Liver (tissue), 9 donors: ENCODE results near the gene SIM2. TPM values are rescaled to one million over a fixed set of nuclear protein-coding genes. Genes with fewer than 3 reads are reported as not detected.

Experiments used
- DNase-seq: peaks from one replicate; pipeline ENCODE4 v3.0.0-alpha.2; 2017; ENCODE audit warnings: low spot score
- H3K27ac ChIP-seq, 2 donors: one replicate each; pipeline ENCODE4 v1.7.0; 2013; ENCODE audit warnings: inconsistent platforms in 2 of 2, low read length in 2 of 2, control low read depth in 1 of 2, low read depth in 1 of 2, mild to moderate bottlenecking in 1 of 2
- H3K27me3 ChIP-seq, 4 donors: one replicate each; pipeline versions ENCODE4 v1.6.1 to v1.7.0; 2013; ENCODE audit warnings: low read length in 3 of 4, inconsistent platforms in 1 of 4, mild to moderate bottlenecking in 1 of 4, moderate library complexity in 1 of 4; ENCODE audit not compliant: control insufficient read depth in 4 of 4, insufficient read depth in 4 of 4
- H3K36me3 ChIP-seq, 4 donors: one replicate each; pipeline versions ENCODE4 v1.6.1 to v1.7.0; 2013; ENCODE audit warnings: low read length in 3 of 4, mild to moderate bottlenecking in 3 of 4, low read depth in 1 of 4, moderate library complexity in 1 of 4; ENCODE audit not compliant: control insufficient read depth in 4 of 4, insufficient read depth in 3 of 4
- H3K4me1 ChIP-seq, 4 donors: one replicate each; pipeline versions ENCODE4 v1.6.1 to v1.7.0; 2013; ENCODE audit warnings: low read length in 3 of 4, mild to moderate bottlenecking in 3 of 4, moderate library complexity in 1 of 4; ENCODE audit not compliant: control insufficient read depth in 4 of 4, insufficient read depth in 4 of 4
- H3K4me3 ChIP-seq, 3 donors: one replicate each; pipeline versions ENCODE4 v1.6.1 to v1.7.0; 2013; ENCODE audit warnings: low read length in 3 of 3, control low read depth in 1 of 3, low read depth in 1 of 3, mild to moderate bottlenecking in 1 of 3
- H3K9ac ChIP-seq, 2 donors: one replicate each; pipeline ENCODE4 v1.7.0; 2013; ENCODE audit warnings: low read length in 2 of 2, mild to moderate bottlenecking in 2 of 2, moderate library complexity in 2 of 2, control low read depth in 1 of 2, low read depth in 1 of 2
- H3K9me3 ChIP-seq, 4 donors: one replicate each; pipeline versions ENCODE4 v1.6.1 to v1.7.0; 2013; ENCODE audit warnings: low read length in 3 of 4; ENCODE audit not compliant: control insufficient read depth in 4 of 4
- EGR1 ChIP-seq, 2 donors: IDR thresholded peaks; 2 replicates each; pipeline ENCODE4 v1.6.1; 2016 to 2018; ENCODE audit warnings: antibody characterized with exemption in 2 of 2, low read depth in 2 of 2
- FOXA1 ChIP-seq: IDR thresholded peaks from 2 replicates; pipeline ENCODE4 v1.6.1; 2016; ENCODE audit warnings: antibody characterized with exemption
- FOXA2 ChIP-seq: IDR thresholded peaks from 2 replicates; pipeline ENCODE4 v1.6.1; 2016; ENCODE audit warnings: antibody characterized with exemption
- GABPA ChIP-seq, 2 donors: IDR thresholded peaks in 1 of 2; conservative IDR thresholded peaks in 1 of 2; 2 replicates each; pipeline ENCODE4 v1.6.1; 2016; ENCODE audit warnings: antibody characterized with exemption in 2 of 2, mild to moderate bottlenecking in 1 of 2, moderate library complexity in 1 of 2
- HNF4A ChIP-seq, 2 donors: conservative IDR thresholded peaks; 2 replicates each; pipeline ENCODE4 v1.6.1; 2016; ENCODE audit warnings: antibody characterized with exemption in 2 of 2, mild to moderate bottlenecking in 2 of 2
- HNF4G ChIP-seq: IDR thresholded peaks from 2 replicates; pipeline ENCODE4 v1.6.1; 2016; ENCODE audit warnings: antibody characterized with exemption
- RAD21 ChIP-seq, 2 donors: IDR thresholded peaks; 2 replicates each; pipeline ENCODE4 v1.6.1; 2016; ENCODE audit warnings: antibody characterized with exemption in 2 of 2, mild to moderate bottlenecking in 2 of 2
- SP1 ChIP-seq: IDR thresholded peaks from 2 replicates; pipeline ENCODE4 v1.6.1; 2018; ENCODE audit warnings: antibody characterized with exemption, mild to moderate bottlenecking
- TAF1 ChIP-seq: conservative IDR thresholded peaks from 2 replicates; pipeline ENCODE4 v1.6.1; 2016; ENCODE audit warnings: antibody characterized with exemption, mild to moderate bottlenecking
- YY1 ChIP-seq: IDR thresholded peaks from 2 replicates; pipeline ENCODE4 v1.6.1; 2016; ENCODE audit warnings: antibody characterized with exemption, mild to moderate bottlenecking
- WGBS: extraction: QIAGEN DNeasy Blood & Tissue Kit; methylation state at CpG from one replicate; pipeline ENCODE4 v1.1.7; 2013; 5-methylcytosine and 5-hydroxymethylcytosine counted together
- polyA plus RNA-seq, 2 donors: library from polyadenylated mRNA; stranded (reverse) in 1 of 2; unstranded in 1 of 2; fragments of 200-250 nt in 1 of 2; fragments of >200 nt in 1 of 2; fragmentation: Nextera tagmentation in 1 of 2; extraction: Ambion mirVana in 1 of 2; gene quantifications; one replicate each; pipeline versions ENCODE4 v1.2.1 to v1.2.3, GENCODE V29; 2013 to 2015
- total RNA-seq, 2 donors: library from RNA; depleted of rRNA; stranded (reverse); fragments of >200 nt; gene quantifications; one replicate each; pipeline ENCODE4 v1.2.3, GENCODE V29; 2014
- TF ChIP-seq, protein P1 (sequence below): IDR thresholded peaks from 2 replicates; pipeline ENCODE4 v1.6.1; 2016; ENCODE audit warnings: antibody characterized with exemption
- TF ChIP-seq, protein P2 (sequence below): IDR thresholded peaks from 2 replicates; pipeline ENCODE4 v1.6.1; 2016; ENCODE audit warnings: antibody characterized with exemption
- TF ChIP-seq, protein P3 (sequence below): fragments of 150-350 bp; IDR thresholded peaks from 2 replicates; pipeline ENCODE4 v1.5.1; 2017; ENCODE audit warnings: improper control_type of control experiment, low read depth, low read length; ENCODE audit not compliant: missing input control
- TF ChIP-seq, protein P4 (sequence below): IDR thresholded peaks from 2 replicates; pipeline ENCODE4 v1.6.1; 2016; ENCODE audit warnings: antibody characterized with exemption
- TF ChIP-seq, protein P5 (sequence below): IDR thresholded peaks from 2 replicates; pipeline ENCODE4 v1.6.1; 2016; ENCODE audit warnings: antibody characterized with exemption, mild to moderate bottlenecking
- donor health status: healthy.
- donor health status: healthy.
- donor health status: healthy.
- donor health status: healthy.
- donor health status: healthy.

Gene SIM2
- total and polyA plus RNA-seq, 4 donors = 0.19 TPM; not detected in 3

DNA sequence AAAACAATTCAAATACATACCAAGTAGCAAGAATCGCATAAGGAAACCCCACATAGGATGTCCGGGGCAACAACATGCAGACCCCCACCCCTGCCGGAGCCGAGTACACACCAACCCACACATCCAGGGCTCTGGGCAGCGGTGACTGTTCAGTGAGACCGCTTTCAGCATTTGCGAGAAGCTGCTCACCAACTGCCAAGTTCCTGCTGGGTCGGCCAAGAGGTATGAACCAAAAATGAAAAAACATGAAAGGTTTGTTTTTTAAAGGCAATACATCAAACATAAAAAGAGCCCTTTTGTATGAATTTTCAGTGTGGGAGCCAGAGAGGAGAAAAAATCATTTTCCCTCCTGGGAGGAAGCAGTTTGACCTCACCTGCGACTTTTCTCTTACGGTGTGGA lies 92.3 kb downstream of the SIM2 start:
- DNase-seq = no peak
- no peaks in the 10 kb centered on the region for H3K9me3 ChIP-seq
- no peaks in the 10 kb centered on the region for H3K36me3 ChIP-seq
- H3K4me1 ChIP-seq = no peaks in the 10 kb centered on the region
- TF ChIP-seq EGR1 (IDR thresholded peaks at IDR 0.05; ENCODE audit: low read depth in 2 of 2) = no peak
- TF ChIP-seq, protein P1, sequence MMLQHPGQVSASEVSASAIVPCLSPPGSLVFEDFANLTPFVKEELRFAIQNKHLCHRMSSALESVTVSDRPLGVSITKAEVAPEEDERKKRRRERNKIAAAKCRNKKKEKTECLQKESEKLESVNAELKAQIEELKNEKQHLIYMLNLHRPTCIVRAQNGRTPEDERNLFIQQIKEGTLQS = no peak
- no peak for TF ChIP-seq FOXA1
- TF ChIP-seq, protein P2, sequence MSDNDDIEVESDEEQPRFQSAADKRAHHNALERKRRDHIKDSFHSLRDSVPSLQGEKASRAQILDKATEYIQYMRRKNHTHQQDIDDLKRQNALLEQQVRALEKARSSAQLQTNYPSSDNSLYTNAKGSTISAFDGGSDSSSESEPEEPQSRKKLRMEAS = no peak
- no peak for TF ChIP-seq GABPA (IDR thresholded peaks at IDR 0.05 in 1 of 2, conservative IDR thresholded peaks at IDR 0.05 in 1 of 2)
- TF ChIP-seq FOXA2 = no peak
- TF ChIP-seq, protein P3, sequence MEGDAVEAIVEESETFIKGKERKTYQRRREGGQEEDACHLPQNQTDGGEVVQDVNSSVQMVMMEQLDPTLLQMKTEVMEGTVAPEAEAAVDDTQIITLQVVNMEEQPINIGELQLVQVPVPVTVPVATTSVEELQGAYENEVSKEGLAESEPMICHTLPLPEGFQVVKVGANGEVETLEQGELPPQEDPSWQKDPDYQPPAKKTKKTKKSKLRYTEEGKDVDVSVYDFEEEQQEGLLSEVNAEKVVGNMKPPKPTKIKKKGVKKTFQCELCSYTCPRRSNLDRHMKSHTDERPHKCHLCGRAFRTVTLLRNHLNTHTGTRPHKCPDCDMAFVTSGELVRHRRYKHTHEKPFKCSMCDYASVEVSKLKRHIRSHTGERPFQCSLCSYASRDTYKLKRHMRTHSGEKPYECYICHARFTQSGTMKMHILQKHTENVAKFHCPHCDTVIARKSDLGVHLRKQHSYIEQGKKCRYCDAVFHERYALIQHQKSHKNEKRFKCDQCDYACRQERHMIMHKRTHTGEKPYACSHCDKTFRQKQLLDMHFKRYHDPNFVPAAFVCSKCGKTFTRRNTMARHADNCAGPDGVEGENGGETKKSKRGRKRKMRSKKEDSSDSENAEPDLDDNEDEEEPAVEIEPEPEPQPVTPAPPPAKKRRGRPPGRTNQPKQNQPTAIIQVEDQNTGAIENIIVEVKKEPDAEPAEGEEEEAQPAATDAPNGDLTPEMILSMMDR = no peak
- TF ChIP-seq SP1 = no peak
- no peak for TF ChIP-seq HNF4A (conservative IDR thresholded peaks at IDR 0.05)
- no peak for TF ChIP-seq TAF1
- no peak for TF ChIP-seq YY1
- TF ChIP-seq, protein P4, sequence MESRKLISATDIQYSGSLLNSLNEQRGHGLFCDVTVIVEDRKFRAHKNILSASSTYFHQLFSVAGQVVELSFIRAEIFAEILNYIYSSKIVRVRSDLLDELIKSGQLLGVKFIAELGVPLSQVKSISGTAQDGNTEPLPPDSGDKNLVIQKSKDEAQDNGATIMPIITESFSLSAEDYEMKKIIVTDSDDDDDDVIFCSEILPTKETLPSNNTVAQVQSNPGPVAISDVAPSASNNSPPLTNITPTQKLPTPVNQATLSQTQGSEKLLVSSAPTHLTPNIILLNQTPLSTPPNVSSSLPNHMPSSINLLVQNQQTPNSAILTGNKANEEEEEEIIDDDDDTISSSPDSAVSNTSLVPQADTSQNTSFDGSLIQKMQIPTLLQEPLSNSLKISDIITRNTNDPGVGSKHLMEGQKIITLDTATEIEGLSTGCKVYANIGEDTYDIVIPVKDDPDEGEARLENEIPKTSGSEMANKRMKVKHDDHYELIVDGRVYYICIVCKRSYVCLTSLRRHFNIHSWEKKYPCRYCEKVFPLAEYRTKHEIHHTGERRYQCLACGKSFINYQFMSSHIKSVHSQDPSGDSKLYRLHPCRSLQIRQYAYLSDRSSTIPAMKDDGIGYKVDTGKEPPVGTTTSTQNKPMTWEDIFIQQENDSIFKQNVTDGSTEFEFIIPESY = no peak
- TF ChIP-seq HNF4G = no peak
- no peak for TF ChIP-seq RAD21 (IDR thresholded peaks at IDR 0.05)
- TF ChIP-seq, protein P5, sequence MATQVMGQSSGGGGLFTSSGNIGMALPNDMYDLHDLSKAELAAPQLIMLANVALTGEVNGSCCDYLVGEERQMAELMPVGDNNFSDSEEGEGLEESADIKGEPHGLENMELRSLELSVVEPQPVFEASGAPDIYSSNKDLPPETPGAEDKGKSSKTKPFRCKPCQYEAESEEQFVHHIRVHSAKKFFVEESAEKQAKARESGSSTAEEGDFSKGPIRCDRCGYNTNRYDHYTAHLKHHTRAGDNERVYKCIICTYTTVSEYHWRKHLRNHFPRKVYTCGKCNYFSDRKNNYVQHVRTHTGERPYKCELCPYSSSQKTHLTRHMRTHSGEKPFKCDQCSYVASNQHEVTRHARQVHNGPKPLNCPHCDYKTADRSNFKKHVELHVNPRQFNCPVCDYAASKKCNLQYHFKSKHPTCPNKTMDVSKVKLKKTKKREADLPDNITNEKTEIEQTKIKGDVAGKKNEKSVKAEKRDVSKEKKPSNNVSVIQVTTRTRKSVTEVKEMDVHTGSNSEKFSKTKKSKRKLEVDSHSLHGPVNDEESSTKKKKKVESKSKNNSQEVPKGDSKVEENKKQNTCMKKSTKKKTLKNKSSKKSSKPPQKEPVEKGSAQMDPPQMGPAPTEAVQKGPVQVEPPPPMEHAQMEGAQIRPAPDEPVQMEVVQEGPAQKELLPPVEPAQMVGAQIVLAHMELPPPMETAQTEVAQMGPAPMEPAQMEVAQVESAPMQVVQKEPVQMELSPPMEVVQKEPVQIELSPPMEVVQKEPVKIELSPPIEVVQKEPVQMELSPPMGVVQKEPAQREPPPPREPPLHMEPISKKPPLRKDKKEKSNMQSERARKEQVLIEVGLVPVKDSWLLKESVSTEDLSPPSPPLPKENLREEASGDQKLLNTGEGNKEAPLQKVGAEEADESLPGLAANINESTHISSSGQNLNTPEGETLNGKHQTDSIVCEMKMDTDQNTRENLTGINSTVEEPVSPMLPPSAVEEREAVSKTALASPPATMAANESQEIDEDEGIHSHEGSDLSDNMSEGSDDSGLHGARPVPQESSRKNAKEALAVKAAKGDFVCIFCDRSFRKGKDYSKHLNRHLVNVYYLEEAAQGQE = no peak
- no peaks in the 10 kb centered on the region for H3K27me3 ChIP-seq
- 96% methylated on average over 10 of the region's 10 CpGs for WGBS
- H3K27ac ChIP-seq = no peak overlapping the region
- no peak overlapping the region for H3K4me3 ChIP-seq
- no peak overlapping the region for H3K9ac ChIP-seq
